Middle frontal gyrus (tissue), 1 donor: Measurements from ENCODE around the gene ACO2.
"Not testable (repeated sequence)": the region's sequence is repeated elsewhere in the genome, so short reads cannot be mapped to it uniquely, and the experiment has no call there.

Experiments
- DNase-seq: peaks from one replicate; pipeline ENCODE4 v3.0.0-alpha.2; 2015; ENCODE audit warnings: low spot score; ENCODE audit errors: extremely low spot score

Gene ACO2

DNA sequence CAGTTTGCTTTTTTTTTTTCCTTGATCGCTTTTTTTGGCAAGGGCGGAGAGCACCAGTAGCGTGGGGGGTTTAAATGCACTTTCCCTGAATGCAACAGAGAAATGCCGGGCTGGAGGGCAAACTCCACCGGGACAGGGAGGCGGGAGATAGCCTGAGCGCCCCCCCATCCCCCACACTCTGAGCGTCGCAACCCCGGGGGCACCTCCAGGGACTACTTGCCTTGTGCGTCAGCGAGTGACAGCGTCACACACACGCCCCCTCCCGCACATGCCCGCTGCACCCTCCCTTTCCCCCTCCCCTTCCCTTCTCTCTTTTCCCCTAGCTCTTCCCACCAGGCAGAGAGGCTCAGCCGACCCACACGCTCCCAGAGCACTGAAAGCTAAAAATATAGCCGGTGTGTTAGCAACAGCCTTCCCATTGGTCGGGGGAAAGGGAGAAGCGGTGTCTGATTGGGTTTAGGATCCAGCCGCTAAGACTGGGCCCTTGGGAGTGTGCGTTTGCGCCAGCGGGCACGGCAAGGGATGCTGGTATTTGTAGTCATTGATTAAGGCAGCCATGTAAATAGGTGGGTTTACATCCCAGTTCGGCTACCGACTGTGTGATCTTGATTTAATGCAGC is 20.6 kb upstream of the ACO2 start:
- DNase-seq: peak; percentile 100

DNA sequence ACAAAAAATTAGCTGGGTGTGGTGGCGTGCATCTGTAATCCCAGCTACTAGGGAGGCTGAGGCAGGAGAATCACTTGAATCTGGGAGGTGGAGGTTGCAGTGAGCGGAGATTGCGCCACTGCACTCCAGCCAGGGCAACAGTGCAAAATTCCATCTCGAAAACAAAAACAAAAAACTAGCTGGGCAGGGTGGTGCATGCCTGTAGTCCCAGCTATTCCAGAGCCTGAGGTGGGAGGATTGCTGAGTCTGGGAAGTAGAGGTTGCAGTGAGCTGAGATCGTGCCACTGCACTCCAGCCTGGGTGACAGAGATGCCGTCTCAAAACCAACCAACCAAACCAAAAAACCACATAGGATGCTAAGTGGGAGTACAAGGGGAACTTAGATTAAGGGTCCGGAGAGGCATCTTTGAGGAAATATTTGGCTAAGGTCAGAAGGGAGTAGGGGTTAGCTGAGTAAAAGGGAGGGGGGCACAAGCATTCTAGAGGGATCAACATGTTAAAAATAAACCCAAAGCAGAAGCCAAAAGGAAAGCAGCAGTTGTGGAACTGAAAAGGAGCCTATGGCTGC is 10.7 kb upstream of the ACO2 start:
- DNase-seq: no peak

DNA sequence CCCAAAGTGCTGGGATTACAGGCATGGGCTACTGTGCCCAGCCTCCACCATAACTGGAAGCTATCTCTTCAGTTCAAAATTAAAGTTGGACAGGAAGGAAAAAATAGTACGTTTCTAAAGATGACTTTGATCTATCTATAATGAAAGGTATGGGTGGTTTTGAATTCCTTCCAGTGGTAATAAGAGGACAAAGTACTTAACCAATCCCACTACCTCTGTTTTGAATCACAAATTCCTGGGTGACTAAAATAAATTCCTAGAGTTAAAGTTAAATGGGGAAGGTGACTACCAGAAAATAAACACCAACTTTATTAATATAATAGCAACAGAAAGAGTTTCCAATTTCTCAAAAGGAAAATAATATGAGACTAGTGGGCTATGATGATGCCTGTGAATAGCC is 9.5 kb upstream of the ACO2 start:
- no peak for DNase-seq

DNA sequence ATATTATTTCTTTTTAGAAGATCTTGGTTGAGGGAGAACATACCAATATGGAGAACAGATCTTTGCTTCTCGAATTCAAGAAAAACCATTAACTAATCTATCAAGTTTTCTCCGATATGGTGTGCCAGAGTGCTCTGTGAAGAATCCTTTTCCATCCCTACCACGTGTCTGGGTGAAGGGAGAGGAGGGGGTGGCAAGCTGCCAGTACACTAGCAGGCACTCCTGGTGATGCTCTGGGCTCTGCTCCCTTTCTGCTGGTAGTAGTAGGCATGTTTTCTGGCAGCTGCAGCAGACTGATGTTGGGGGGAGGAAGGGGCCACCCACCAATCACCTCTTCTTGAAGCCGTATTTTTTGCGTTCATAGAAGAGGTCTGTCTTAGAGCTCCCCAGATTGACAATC is 8.8 kb upstream of the ACO2 start:
- DNase-seq: not testable (repeated sequence)

DNA sequence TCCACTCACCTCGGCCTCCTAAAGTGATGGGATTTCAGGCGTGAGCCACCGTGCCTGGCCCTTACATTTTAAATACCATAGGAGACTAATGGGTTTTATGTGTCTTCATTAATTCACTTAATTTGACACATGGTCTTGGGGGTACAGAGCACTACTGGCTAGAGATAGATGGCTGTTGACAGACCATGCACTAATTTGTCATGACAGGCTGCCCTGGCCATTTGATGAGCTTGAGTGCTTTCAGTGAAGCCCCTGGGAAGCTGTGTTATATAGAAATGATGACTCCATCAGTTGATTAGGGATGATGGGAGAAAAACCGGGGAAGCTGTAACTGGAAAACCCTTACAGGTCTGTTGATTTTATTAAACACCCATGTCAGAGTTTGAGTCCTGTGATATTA is 7.0 kb upstream of the ACO2 start:
- DNase-seq: no peak

DNA sequence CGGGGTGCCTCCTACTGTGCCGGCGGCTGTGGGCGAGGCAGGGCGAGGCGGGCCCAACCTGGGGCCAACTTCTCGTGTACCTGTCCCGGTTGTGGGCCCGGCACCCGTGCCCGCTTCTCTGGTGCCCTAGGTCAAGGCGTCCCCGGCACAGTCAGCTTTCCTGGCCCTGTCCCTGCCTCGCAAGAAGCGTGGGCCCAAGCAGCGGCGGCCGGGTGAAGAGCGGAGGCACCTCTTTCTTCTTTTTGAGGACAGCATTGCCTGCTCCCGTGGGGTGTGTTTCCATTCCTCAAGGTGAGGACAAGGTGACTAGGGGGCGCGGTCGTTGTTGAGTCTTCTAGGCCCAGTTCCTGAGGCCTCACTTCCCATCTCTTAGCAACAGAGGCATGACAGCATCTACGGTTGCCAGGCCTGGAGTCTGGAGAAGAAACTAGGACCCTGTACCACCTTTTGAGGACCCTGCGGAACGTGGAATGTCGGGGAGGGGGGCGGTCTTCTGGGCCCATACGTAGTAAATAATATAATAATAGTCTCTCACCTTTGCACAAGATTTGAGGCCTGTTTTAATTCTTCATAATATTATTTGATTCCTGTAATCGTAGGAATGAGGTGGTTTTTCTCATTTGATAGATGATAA is 418 bp downstream of the ACO2 start:
- no peak for DNase-seq

DNA sequence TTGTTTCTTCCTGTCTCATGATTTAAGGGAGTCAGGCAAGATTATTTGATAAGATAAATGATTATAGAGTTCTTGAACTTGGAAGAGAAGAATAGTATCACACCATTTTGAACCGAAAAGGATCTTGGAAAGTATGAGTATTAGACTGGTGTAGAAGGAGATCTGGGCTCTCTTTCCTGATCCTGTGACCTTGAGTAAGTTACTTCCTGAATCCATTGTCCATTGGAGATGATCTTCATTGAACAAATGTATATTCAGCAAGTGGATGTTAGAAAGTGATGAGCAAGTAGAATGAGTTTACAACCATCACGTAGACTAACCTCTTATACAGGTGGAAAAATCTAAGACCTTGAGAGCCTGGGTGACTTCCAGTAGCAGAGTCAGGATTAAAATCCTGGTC is 2.0 kb downstream of the ACO2 start:
- no peak for DNase-seq

DNA sequence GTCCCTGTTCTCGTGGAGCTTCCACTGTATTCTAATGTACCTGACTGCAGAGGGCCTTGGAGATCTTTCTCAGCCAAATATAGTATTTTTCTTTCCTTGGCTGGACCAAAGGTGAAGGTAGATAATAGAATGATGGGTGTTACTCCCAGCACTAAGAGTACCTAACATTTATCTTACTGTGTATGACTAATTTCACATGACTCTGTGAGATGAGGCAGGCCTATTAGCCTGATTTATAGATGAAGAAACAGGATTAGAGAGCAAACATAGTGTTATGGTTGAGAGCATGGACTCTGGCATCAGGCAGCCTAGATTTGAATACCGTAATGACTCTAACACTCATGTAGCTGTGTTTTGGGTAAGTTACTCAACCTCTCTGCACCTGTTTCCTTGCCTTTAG is 2.7 kb downstream of the ACO2 start:
- DNase-seq: no peak

DNA sequence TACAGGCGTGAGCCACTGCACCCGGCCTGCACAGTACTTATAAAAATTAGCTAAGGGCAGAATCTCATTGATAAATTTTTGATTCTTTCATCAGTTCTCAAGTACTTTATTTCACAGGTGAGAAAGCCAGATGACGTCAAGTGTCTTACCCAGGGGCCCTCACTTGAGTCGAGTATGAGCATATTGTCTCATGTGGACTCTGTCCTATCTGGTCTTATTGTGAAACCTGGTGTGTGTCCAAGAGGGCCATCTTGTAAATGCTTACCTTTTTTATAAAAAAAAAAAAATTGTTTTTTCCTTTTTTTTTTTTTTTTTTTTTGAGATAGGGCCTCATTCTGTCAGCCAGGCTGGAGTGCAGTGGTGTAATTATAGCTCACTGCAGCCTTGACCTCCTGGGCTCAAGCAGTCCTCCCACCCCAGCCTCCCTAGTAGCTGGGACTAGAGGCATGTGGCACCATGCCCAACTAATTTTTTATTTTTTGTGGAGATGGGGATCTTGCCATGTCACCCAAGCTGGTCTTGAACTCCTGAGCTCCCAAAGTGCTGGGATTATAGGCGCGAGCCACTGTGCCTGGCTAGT is 6.0 kb downstream of the ACO2 start:
- no peak for DNase-seq

DNA sequence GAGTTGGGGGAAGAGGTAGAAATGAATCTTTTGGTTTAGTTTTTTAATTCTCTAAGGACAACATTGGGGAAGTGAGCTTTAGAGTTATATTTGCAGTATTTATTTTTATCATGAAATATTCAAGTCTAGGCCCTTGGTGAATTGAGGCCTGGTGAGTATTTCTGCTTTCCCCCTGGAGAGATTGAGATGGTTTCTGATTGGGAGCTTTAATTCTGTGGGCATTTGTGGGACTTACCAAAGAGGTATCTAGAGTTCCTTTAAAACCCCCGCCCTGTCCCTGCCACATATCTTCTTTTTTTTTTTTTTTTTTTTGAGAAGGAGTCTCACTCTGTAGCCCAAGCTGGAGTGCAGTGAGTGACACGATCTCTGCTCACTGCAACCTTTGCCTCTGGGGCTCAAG is 9.6 kb downstream of the ACO2 start:
- DNase-seq: no peak

DNA sequence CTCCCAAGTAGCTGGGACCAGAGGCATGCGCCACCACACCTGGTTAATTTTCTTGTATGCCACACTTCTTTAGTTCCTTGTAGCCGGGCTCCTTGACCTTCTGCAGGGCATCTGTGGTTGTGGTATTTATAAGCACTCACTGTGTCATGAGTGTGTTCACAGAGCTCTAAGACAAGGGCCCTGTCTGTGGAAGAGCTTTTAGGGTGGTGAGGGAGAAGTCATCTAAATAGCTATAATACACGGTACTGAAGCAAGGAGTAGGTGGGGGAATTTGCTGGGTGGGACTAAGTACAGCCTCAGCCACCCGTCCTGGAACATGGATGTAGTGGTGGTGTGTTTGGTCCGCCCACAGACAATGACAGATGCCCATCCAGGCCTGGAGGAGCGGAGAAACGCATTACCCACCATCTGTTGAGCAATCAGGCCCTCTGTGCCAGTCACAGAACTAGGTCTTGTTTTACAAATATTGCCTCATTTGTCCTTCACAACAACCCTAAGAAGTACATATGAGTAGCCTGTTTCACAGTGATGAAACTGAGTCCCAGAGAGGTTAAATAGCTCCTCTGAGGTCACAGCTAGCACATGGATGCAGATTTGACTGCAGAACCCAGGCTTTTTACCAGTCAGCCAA is 10.1 kb downstream of the ACO2 start:
- no peak for DNase-seq

DNA sequence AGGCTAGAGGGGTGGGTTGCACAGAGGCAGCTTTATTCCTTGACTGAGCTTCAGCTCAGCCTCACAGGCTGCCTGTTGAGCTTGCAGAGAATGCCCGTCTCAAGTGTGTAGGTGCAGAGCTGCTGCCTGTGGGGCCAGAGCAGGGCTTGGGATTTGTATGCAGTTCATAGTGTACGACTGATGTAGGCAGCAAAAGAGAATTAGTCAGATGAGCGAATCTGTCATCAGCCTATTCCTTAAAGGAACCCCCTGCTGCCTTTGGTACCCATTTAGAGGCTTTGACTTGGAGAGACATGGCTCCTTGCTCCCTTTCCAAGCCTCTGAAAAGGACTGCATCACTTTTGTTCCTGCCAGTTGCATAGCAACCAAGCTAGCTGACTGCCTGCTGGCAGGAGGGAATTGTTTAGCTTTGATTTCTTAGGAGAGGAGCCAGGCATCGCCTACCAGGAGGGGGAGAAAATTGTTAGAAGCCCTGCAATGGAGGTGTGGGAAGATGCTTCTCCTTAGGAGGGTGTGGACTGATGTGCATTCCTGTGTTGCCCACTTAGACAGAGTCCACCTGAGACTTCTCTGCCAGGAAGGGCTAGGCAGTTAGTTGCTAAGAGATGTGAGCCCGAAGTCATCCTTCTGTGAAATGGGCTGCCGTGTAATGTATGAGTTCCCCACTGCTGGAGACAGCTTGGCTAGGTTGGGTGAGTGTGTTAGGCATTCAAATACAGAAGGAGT is 10.9 kb downstream of the ACO2 start:
- peak; percentile 68 for DNase-seq

DNA sequence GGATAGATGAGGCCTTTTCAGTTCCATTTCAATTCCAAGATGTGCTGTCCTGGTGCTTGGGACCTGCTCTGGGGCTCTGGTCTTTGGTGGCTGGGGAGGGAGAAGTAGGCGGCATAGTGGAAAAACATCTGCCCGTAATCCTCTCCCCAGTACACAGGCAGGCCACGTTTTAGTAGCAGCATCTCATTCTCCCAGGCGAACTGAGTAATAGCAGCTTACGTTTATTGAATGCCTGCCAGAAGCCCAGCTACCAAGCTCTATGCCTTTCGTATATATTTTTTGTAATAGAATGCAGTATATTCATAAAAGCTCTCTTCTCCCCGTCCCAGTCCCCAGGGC is 11.4 kb downstream of the ACO2 start:
- DNase-seq: no peak

DNA sequence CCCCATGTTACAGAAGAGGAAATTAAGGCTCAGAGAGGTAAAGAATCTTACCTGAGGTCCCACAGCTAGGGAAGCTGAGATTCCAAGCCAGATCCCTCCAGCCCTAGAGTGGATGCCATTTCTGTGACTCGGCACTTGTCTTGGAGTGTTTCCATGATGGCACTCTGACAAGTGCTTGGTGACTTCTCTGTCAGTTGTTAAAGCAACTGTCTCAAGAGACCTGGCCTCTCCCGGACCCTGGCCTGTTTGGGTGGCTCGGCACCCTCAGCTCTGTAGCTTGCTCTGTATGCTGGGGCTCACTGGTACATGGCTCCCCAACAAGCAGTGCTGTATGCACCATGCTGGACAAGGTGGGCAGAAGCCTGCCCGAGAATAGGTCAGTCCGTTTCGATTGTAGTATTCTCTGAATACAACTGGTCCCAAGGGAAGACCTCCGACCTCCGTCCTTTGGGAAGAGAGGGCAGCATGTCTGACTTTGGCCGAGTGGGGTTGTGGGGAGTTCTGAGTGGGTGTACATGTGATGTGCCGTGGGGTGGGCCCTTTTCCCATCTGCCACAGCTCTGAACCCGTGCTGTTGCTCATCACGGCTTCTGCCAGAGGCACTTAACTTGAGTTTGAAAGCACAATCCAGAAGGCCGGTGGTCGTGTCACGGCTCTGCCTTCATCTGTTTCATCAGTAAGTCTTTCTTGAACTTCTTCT is 12.4 kb downstream of the ACO2 start:
- no peak for DNase-seq

DNA sequence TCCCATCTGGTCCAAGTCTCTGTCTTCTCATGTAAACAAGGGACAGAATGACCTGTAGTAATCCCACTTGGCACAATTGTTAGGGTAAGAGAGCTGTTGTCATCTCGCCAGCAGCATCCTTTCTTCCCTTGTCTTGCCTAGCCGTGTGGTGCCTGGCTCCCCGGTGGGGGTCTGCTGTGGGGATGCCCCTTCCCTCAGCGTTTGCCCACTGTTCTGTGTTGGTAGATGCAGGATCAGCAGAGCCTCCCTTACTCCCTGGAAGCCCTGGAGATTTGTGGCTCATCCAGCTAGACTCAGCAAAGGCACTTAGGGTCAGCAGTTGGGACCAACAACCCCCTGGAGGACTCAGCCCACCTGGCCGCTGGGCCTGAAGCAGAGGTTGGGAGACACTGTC is 13.0 kb downstream of the ACO2 start:
- DNase-seq: no peak

DNA sequence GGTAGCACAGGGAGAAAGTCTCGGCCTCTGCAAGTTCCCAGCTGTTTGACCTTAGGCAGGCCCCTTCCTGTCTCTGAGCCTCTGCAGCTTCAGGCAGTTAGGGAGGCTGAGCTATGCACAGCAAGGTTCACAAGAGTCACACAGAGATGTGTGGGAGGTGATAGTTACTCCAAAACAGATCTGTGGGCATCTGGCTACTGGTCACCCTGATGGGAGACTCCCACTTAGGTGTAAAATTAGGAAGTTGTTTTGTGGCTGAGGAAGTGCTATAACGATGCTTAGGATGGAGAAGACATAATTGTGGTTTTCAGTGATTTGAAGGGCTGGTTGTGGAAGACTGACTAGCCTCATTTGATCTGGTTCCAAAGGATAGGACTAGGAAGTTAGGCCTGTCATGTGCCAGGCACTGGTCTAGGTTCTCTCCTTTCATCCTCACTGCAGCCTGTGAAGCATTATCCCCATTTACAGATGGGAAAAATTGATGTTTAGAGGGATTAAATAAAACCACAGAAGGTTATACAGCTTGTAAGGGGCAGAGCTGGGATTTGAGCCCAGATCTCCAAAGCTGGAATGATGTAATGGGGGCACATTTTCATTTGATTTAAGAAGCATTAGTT is 13.5 kb downstream of the ACO2 start:
- no peak for DNase-seq

DNA sequence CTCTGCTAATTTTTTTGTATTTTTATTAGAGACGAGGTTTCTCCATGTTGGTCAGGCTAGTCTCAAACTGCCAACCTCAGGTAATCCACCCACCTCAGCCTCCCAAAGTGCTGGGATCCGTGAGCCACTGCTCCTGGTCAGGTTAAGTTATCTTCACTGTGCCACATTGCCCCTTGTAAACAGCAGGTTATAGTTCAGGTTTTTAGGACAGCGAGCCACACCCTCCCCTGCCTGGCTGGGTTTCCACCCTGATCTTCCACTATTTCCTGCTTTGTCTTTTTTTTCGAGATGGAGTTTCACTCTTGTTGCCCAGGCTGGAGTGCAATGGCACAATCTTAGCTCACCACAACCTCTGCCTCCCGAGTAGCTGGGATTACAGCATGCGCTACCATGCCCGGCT is 16.1 kb downstream of the ACO2 start:
- DNase-seq: no peak

DNA sequence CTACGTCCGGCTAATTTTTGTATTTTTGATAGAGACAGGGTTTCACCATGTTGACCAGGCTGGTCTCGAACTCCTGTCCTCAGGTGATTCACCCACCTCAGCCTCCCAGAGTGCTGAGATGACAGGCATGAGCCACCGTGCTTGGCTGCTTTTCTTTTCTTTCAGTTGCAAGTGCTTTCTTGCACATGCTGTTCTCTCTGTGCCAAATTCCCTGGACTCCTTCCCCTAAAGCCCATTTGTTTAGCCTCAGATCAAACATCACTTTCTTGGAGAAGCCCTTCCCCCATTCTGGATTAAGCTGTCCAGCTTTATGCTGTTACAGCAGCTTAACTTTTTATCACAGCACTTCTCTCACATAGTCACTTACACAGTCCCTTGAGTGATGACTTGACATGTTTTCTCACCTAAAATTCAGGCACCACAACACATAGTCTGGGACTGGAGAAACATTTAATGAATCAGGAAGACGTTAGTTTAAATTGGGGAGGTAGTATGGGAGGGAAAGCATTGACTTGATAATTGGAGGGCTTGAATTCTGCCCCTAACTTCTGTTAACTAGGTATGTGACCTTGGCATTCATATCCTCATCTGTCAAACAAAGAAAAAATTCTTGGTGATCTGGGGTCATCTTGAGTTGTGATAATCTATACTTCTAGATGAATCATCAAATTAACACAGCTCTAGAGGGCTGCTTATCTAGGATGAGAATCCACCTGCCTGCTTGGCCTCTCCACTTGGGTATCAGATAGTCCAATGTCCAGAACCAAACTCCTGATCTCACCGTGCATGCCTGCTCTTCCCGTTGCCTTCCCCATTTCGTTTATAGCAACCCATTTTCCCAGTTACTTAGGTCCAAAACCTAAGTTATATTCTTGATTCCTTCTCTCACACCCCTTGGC is 18.4 kb downstream of the ACO2 start:
- no peak for DNase-seq

DNA sequence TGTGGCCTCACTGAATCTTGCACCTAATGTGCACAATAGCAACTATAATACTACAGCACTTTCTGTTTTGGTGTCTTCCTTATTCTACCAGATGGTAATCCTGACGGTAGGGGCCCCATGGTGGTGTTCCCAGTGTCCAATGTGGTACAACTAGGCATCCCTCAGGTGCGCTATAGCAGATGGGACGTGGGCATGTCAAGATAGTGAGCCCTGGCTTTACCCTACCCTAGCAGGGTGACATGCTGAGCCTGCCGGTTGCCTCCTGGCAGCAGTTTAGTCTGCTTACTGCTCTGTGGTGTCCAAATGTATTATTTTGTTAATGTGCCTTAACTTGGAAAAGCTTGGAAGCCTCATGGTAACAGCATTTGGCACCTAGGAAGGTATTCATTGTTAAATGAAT is 19.2 kb downstream of the ACO2 start:
- DNase-seq: no peak
